KMS-11 (cell line): ENCODE results near the gene EML2.

Source experiments
- H2AFZ ChIP-seq: fragments of 200-600 bp; sonication (generic); 2 replicates; pipeline ENCODE4 v1.6.1; 2016; ENCODE audit warnings: antibody characterized with exemption, mixed run types, low read depth
- H3K27ac ChIP-seq: fragments of 200-600 bp; sonication (generic); 2 replicates; pipeline ENCODE4 v1.6.1; 2016; ENCODE audit warnings: mild to moderate bottlenecking, mixed run types
- H3K27me3 ChIP-seq: fragments of 200-600 bp; sonication (generic); 2 replicates; pipeline ENCODE4 v1.6.1; 2017; ENCODE audit warnings: mild to moderate bottlenecking, low read depth, mixed run types, moderate library complexity; ENCODE audit not compliant: insufficient read depth
- H3K36me3 ChIP-seq: fragments of 200-600 bp; sonication (generic); 2 replicates; pipeline ENCODE4 v1.6.1; 2017; ENCODE audit warnings: mild to moderate bottlenecking, mixed run types; ENCODE audit not compliant: insufficient read depth
- H3K4me1 ChIP-seq: fragments of 200-600 bp; sonication (generic); 2 replicates; pipeline ENCODE4 v1.6.1; 2016; ENCODE audit warnings: mild to moderate bottlenecking, low read depth, mixed run types; ENCODE audit not compliant: poor library complexity, severe bottlenecking
- H3K4me2 ChIP-seq: fragments of 200-600 bp; sonication (generic); 2 replicates; pipeline ENCODE4 v1.7.0; 2016; ENCODE audit warnings: mild to moderate bottlenecking, mixed run types
- H3K4me3 ChIP-seq: fragments of 200-600 bp; sonication (generic); IDR thresholded peaks from 2 replicates; pipeline ENCODE4 v1.6.1; 2017; ENCODE audit warnings: low read depth, low read length, mixed read lengths; ENCODE audit not compliant: insufficient read depth
- H3K79me2 ChIP-seq: fragments of 200-600 bp; sonication (generic); 2 replicates; pipeline ENCODE4 v1.6.1; 2016; ENCODE audit warnings: low read depth, mixed run types; ENCODE audit not compliant: insufficient read depth
- H3K9ac ChIP-seq: fragments of 200-600 bp; sonication (generic); 2 replicates; pipeline ENCODE4 v1.6.1; 2016; ENCODE audit warnings: mild to moderate bottlenecking, mixed run types
- H4K20me1 ChIP-seq: fragments of 200-600 bp; sonication (generic); 2 replicates; pipeline ENCODE4 v1.6.1; 2016; ENCODE audit warnings: mild to moderate bottlenecking, mixed run types; ENCODE audit not compliant: insufficient read depth
- TF ChIP-seq, protein P1 (sequence below): fragments of 200-600 bp; sonication (generic); conservative IDR thresholded peaks from 2 replicates; pipeline ENCODE4 v1.6.1; 2017; ENCODE audit warnings: low read depth, mild to moderate bottlenecking, antibody characterized with exemption, low read length, moderate library complexity, mixed read lengths

The EML2 gene

DNA sequence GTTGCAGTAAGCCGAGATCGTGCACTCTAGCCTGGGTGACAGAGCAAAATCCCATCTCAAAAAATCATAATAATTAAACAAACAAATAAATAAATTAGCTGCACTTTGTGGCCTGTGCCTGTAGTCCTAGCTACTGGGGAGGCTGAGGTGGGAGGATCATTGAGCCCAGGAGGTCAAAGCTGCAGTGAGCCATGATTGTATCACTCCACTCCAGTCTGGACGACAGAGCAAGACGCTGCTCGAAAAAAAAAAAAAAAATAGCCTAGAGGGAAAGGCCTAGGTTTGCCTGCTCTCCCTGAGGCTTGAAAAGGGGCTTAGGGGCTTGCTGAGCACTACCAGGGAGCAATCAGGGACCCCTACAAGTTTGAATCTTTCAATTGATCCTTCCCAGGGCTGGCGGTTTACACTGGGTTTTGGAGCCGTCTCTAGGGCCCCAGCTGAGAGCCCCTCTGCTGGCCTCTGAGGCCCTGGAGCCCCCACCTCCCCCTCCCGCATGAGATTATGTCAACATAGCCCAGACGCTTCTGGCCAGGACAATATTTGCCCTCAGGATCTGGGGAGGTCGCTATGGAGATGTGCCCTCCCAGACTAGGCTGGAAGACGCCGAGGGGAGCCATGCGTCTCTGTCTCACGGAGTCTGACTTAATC, 18.4 kb upstream of the EML2 start:
- Histone ChIP-seq H3K36me3 (no peaks in the 10 kb centered on the region), H3K27ac (no peak overlapping the region), H3K27me3 (peaks cover 42% of the 10 kb centered on the region), H3K4me1 (no peaks in the 10 kb centered on the region), H3K4me3 (no peak overlapping the region), H2AFZ (no peak overlapping the region), H3K4me2 (no peak overlapping the region), H3K9ac (no peak overlapping the region), H3K79me2 (no peaks in the 10 kb centered on the region), H4K20me1 (no peaks in the 10 kb centered on the region)
- TF ChIP-seq, protein P1, sequence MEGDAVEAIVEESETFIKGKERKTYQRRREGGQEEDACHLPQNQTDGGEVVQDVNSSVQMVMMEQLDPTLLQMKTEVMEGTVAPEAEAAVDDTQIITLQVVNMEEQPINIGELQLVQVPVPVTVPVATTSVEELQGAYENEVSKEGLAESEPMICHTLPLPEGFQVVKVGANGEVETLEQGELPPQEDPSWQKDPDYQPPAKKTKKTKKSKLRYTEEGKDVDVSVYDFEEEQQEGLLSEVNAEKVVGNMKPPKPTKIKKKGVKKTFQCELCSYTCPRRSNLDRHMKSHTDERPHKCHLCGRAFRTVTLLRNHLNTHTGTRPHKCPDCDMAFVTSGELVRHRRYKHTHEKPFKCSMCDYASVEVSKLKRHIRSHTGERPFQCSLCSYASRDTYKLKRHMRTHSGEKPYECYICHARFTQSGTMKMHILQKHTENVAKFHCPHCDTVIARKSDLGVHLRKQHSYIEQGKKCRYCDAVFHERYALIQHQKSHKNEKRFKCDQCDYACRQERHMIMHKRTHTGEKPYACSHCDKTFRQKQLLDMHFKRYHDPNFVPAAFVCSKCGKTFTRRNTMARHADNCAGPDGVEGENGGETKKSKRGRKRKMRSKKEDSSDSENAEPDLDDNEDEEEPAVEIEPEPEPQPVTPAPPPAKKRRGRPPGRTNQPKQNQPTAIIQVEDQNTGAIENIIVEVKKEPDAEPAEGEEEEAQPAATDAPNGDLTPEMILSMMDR, result no peak

- Histone ChIP-seq H3K9ac (no peak overlapping the region), H3K4me1 (no peaks in the 10 kb centered on the region), H2AFZ (no peak overlapping the region), H4K20me1 (no peaks in the 10 kb centered on the region), H3K79me2 (no peaks in the 10 kb centered on the region), H3K27ac (no peak overlapping the region), H3K27me3 (peaks cover 33% of the 10 kb centered on the region), H3K36me3 (no peaks in the 10 kb centered on the region), H3K4me3 (no peak overlapping the region), H3K4me2 (no peak overlapping the region)
- TF ChIP-seq, protein P1, result no peak
These were observed 15.9 kb upstream of the EML2 start for GRCh38 chr19:45655073-45655472.

DNA sequence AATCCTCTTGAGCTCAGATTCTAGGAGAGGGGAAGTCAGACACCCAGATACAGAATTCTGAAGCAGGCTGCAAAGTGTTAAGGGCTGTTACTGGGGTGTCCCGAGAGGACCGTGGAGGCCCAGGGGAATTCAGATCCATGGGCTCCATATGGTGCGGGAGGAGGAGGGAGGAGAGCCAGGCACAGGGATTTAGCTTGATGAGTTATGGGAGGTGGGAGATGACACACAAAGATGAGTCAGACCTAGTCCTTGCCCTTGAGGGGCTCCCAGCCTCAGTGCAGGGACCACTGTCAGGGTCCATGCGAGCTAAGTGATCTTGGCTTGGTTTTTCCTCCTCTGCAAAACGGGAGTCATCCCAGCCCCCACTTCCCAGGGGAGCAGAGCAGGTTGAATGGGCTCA, 14.4 kb upstream of the EML2 start:
- Histone ChIP-seq H3K4me3 (no peak overlapping the region), H3K36me3 (no peaks in the 10 kb centered on the region), H3K27me3 (peaks cover 19% of the 10 kb centered on the region), H3K9ac (no peak overlapping the region), H3K4me2 (no peak overlapping the region), H4K20me1 (no peaks in the 10 kb centered on the region), H3K27ac (no peak overlapping the region), H2AFZ (no peak overlapping the region), H3K79me2 (no peaks in the 10 kb centered on the region), H3K4me1 (no peaks in the 10 kb centered on the region)
- TF ChIP-seq, protein P1, result no peak

- no peaks in the 10 kb centered on the region for H3K79me2 ChIP-seq
- TF ChIP-seq, protein P1, result no peak
- no peak overlapping the region for H3K4me2 ChIP-seq
These were observed 11.5 kb upstream of the EML2 start for GRCh38 chr19:45650722-45651121.

More at GRCh38 chr19:45650722-45651121, 11.5 kb upstream of the EML2 start:
- Histone ChIP-seq H3K36me3 (no peaks in the 10 kb centered on the region), H3K27me3 (peaks cover 6% of the 10 kb centered on the region; the same call in 1 of the 2 replicates), H3K4me3 (no peak overlapping the region), H2AFZ (no peak overlapping the region), H3K27ac (no peak overlapping the region), H3K4me1 (peaks cover 5% of the 10 kb centered on the region), H4K20me1 (no peaks in the 10 kb centered on the region), H3K9ac (no peak overlapping the region)
